WERI-Rb-1 (cell line): ENCODE measurements around the gene TNFRSF11A.

Source experiments
- DNase-seq: peaks from one replicate; pipeline ENCODE4 v3.0.0-alpha.2; 2020
- H3K27ac ChIP-seq: fragments of 250-450 bp; sonication (Bioruptor Pico); 2 replicates; pipeline ENCODE4 v1.5.1; 2020; ENCODE audit warnings: mild to moderate bottlenecking, moderate library complexity
- H3K27me3 ChIP-seq: fragments of 250-450 bp; sonication (Bioruptor Pico); 2 replicates; pipeline ENCODE4 v1.5.1; 2021; ENCODE audit warnings: mild to moderate bottlenecking, low read depth, moderate library complexity; ENCODE audit not compliant: insufficient read depth, severe bottlenecking
- H3K36me3 ChIP-seq: fragments of 250-450 bp; sonication (Bioruptor Pico); 2 replicates; pipeline ENCODE4 v1.5.1; 2020; ENCODE audit warnings: mild to moderate bottlenecking, moderate library complexity
- H3K4me3 ChIP-seq: 2 replicates; pipeline ENCODE4 v1.5.1; 2011; ENCODE audit warnings: low read depth, mild to moderate bottlenecking, control low read depth, low read length
- H3K9me3 ChIP-seq: fragments of 250-450 bp; sonication (Bioruptor Pico); 2 replicates; pipeline ENCODE4 v1.5.1; 2021; ENCODE audit warnings: mild to moderate bottlenecking, moderate library complexity; ENCODE audit not compliant: severe bottlenecking
- TF ChIP-seq, protein P1 (sequence below): IDR thresholded peaks from 2 replicates; pipeline ENCODE4 v1.5.1; 2011; ENCODE audit warnings: low read depth, mild to moderate bottlenecking, control low read depth, inconsistent platforms, low read length

The TNFRSF11A gene

DNA sequence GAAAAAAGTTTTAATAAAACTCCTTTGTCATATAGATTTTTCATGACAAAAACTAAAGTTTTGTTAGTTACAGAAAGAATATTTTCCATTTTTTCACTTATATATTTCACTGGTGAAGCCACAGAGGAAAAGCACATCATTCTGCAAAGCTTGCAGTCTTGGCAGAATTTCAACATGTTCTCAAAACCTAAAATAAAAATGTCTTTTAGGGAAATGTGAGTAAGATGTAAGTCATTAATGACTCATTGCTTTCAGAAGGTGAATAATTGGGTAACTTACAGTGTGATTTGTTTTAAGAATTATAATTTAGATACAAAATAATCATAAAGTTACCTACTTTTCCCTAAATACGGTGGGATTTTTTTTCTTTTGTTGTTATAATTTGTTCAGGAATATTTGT lies 43.4 kb upstream of the TNFRSF11A start:
- Histone ChIP-seq H3K36me3 (peaks cover 13% of the 10 kb centered on the region), H3K27me3 (no peaks in the 10 kb centered on the region), H3K4me3 (no peak overlapping the region), H3K27ac (no peak overlapping the region), H3K9me3 (no peaks in the 10 kb centered on the region)
- no peak for DNase-seq
- TF ChIP-seq, protein P1, sequence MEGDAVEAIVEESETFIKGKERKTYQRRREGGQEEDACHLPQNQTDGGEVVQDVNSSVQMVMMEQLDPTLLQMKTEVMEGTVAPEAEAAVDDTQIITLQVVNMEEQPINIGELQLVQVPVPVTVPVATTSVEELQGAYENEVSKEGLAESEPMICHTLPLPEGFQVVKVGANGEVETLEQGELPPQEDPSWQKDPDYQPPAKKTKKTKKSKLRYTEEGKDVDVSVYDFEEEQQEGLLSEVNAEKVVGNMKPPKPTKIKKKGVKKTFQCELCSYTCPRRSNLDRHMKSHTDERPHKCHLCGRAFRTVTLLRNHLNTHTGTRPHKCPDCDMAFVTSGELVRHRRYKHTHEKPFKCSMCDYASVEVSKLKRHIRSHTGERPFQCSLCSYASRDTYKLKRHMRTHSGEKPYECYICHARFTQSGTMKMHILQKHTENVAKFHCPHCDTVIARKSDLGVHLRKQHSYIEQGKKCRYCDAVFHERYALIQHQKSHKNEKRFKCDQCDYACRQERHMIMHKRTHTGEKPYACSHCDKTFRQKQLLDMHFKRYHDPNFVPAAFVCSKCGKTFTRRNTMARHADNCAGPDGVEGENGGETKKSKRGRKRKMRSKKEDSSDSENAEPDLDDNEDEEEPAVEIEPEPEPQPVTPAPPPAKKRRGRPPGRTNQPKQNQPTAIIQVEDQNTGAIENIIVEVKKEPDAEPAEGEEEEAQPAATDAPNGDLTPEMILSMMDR: no peak

DNA sequence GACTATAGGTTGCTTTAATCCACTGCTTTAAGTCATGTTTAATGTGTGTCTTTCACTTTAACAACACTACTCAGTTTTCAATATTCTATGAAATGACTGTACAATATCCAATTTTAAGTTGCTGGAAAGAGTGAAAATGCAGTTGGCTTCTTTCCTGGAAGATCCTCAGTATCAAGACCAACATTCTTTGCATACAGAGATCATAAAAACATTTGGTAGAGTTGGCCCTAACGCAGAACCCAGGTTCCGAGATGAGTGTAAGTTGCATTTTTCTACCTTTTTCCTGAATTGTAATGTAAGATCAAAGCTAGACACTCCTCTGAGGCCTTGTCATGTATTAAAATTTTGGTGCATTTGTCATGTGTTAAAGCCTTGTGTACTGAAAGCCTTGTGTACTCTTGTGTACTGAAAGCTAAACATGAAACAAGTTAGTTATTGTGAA lies 42.9 kb upstream of the TNFRSF11A start:
- Histone ChIP-seq H3K27ac (no peak overlapping the region), H3K36me3 (peaks cover 13% of the 10 kb centered on the region), H3K27me3 (no peaks in the 10 kb centered on the region), H3K9me3 (no peaks in the 10 kb centered on the region), H3K4me3 (no peak overlapping the region)
- TF ChIP-seq, protein P1: no peak
- DNase-seq: no peak

DNA sequence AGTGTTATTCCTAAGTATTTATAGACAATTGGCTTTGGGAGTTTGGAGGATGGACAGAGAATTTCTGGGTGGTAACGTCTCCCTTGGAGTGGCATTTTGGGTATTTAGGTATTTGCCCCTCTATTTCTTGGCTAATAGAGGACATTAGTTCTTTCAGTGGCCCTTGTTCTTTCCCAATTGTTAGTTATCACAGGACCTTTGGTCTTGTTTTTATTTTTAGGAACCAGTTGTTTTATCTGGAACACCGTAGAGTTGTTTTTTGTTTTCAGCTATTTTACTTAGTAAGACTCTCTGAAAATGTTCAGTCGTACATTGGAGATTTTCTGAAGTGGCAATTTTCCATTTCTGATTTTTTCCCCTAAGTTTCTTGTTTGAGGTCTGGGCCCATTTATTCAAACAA lies 40.5 kb upstream of the TNFRSF11A start:
- Histone ChIP-seq H3K27me3 (no peaks in the 10 kb centered on the region), H3K9me3 (no peaks in the 10 kb centered on the region), H3K4me3 (no peak overlapping the region), H3K36me3 (peaks cover 13% of the 10 kb centered on the region), H3K27ac (no peak overlapping the region)
- no peak for DNase-seq
- TF ChIP-seq, protein P1: no peak

DNA sequence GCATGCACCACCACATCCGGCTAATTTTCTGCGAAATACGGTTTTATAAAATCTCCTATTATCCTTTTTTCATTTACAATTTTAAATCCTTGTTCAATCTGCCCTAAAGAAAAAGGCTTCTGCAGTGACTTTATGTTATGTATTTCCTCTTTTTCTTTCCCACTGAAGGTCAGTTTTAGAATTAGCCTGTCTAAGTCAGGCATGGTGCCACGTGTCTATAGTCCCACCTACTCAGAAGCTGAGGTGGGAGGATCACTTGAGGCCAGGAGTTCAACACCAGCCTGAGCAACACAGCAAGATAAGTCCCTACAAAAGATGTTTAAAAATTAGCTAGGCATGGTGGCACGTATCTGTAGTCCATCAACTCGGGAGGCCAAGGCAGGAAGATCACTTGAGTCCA lies 39.8 kb upstream of the TNFRSF11A start:
- TF ChIP-seq, protein P1: no peak
- Histone ChIP-seq H3K36me3 (peaks cover 13% of the 10 kb centered on the region), H3K9me3 (no peaks in the 10 kb centered on the region), H3K27ac (no peak overlapping the region), H3K4me3 (no peak overlapping the region), H3K27me3 (no peaks in the 10 kb centered on the region)
- DNase-seq: no peak

DNA sequence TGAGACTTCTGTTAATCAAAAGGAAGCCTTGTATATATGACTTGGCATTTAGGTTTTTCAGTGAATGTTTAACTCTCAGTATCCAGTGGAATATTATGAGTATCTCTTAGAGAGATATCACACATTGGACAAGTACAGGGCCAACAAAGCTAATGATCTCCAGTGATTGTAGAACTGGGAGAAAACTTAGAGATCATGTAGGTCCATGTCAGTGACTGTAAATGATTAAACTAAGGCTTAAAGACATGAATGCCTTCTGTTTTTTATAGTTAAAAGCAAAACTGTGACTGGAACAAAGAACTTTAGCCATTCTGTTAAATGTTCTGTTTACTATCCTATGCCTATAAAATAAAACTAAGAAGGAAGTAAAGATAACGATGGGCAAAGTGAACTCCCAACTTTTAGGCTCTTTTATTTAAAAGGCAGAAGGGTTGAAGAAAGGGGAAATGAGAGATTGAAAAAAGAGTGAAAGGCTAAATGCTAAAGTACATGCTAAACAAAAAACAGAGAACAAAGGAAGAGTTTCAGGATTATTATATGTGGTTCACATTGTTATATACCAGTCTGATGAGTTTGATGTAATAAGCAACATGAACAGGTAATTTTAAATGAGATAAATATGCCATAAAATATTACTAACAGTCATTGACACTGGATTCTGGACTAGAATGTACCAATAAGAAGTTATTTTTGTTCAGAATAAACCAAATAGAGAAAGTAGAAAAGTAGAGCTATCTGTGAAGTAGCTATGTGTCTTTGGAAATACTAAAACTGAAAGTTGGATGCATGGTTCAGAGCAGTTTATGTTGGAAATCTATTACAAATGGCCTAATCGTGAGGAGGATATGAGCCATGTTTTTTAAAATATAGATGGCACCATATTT lies 37.1 kb upstream of the TNFRSF11A start:
- TF ChIP-seq, protein P1: no peak
- Histone ChIP-seq H3K9me3 (no peaks in the 10 kb centered on the region), H3K27ac (no peak overlapping the region), H3K27me3 (no peaks in the 10 kb centered on the region), H3K36me3 (peaks cover 9% of the 10 kb centered on the region), H3K4me3 (no peak overlapping the region)
- no peak for DNase-seq

DNA sequence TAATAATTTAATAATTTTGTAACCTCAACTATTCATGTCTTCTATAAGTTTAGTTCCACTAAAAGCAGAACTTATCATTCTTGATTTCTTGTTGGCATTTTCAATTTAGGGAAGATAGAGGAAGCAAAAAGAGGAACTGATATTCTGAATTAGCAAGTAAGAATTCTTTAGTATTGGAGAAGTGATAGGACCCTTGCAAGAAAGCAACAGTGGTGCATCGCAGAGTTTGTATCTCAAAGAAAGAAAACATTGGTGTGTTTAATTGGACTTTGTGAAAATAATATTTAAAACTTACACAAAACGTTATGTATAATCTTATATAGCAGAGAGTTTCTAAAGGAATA lies 36.5 kb upstream of the TNFRSF11A start:
- H3K27ac ChIP-seq: no peak overlapping the region
- no peaks in the 10 kb centered on the region for H3K27me3 ChIP-seq
- TF ChIP-seq, protein P1: no peak

More for the DNA sequence above, 36.5 kb upstream of the TNFRSF11A start:
- Histone ChIP-seq H3K4me3 (no peak overlapping the region), H3K9me3 (no peaks in the 10 kb centered on the region), H3K36me3 (peaks cover 9% of the 10 kb centered on the region)
- DNase-seq: no peak
